Common myeloid progenitor, CD34-positive (primary cell): ENCODE measurements around the gene CFAP20.
"Not testable (repeated sequence)": the region's sequence is repeated elsewhere in the genome, so short reads cannot be mapped to it uniquely, and the experiment has no call there.

ENCODE experiments used
- CTCF ChIA-PET: fragments of 350-600 bp; sonication (Branson Sonifier 250); formaldehyde crosslinking; loops from one replicate; lab custom pipeline; 2021; ENCODE audit warnings: antibody characterized with exemption; lab: Charles Lee
- POLR2A ChIA-PET: fragments of 350-600 bp; sonication (Branson Sonifier 250); formaldehyde crosslinking; loops from one replicate; lab custom pipeline; 2021; ENCODE audit warnings: antibody characterized with exemption; lab: Charles Lee
- DNase-seq, 3 donors: peaks; one replicate each; pipeline versions ENCODE4 v3.0.0 to v3.0.0-alpha.2; 2013
- H3K27ac ChIP-seq, 2 experiments: 1 replicate in 1 of 2; 2 replicates in 1 of 2; pipeline ENCODE4 v1.7.0; 2013; ENCODE audit warnings: inconsistent platforms in 2 of 2, low read length in 2 of 2, mild to moderate bottlenecking in 2 of 2, low read depth in 1 of 2, moderate library complexity in 1 of 2; ENCODE audit not compliant: severe bottlenecking in 2 of 2, insufficient read depth in 1 of 2, poor library complexity in 1 of 2
- H3K27me3 ChIP-seq, 5 experiments: replicated peaks in 2 of 5; 1 replicate in 3 of 5; 2 replicates in 2 of 5; pipeline versions ENCODE4 v1.6.1 to v1.7.0; 2013; ENCODE audit warnings: low read length in 4 of 5, mild to moderate bottlenecking in 2 of 5, moderate library complexity in 2 of 5, inconsistent platforms in 1 of 5; ENCODE audit not compliant: insufficient read depth in 5 of 5, control insufficient read depth in 4 of 5
- H3K36me3 ChIP-seq, 4 experiments: 1 replicate in 2 of 4; 2 replicates in 2 of 4; pipeline versions ENCODE4 v1.6.1 to v1.7.0; 2013; ENCODE audit warnings: low read length in 3 of 4, control low read depth in 1 of 4, mild to moderate bottlenecking in 1 of 4; ENCODE audit not compliant: control insufficient read depth in 4 of 4, insufficient read depth in 4 of 4
- H3K4me1 ChIP-seq, 4 experiments: 1 replicate in 3 of 4; 2 replicates in 1 of 4; pipeline versions ENCODE4 v1.6.1 to v1.7.1; 2013; ENCODE audit warnings: low read length in 3 of 4, mild to moderate bottlenecking in 3 of 4, control low read depth in 1 of 4, inconsistent platforms in 1 of 4, moderate library complexity in 1 of 4; ENCODE audit not compliant: control insufficient read depth in 4 of 4, insufficient read depth in 4 of 4; ENCODE audit errors: control extremely low read depth in 1 of 4
- H3K4me3 ChIP-seq, 7 experiments: 1 replicate in 4 of 7; 2 replicates in 3 of 7; pipeline versions ENCODE4 v1.5.1 to v1.7.0; 2013; ENCODE audit warnings: mild to moderate bottlenecking in 7 of 7, low read length in 6 of 7, moderate library complexity in 6 of 7, inconsistent platforms in 2 of 7, low read depth in 2 of 7, control low read depth in 1 of 7; ENCODE audit not compliant: insufficient read depth in 4 of 7, control insufficient read depth in 1 of 7; ENCODE audit errors: extremely low read depth in 1 of 7
- H3K9me3 ChIP-seq, 5 experiments: 1 replicate in 4 of 5; 2 replicates in 1 of 5; pipeline versions ENCODE4 v1.6.1 to v1.7.1; 2013; ENCODE audit warnings: low read length in 4 of 5, mild to moderate bottlenecking in 2 of 5, inconsistent platforms in 1 of 5, low read depth in 1 of 5, moderate library complexity in 1 of 5; ENCODE audit not compliant: control insufficient read depth in 4 of 5, insufficient read depth in 2 of 5; ENCODE audit errors: control extremely low read depth in 1 of 5
- WGBS: methylation state at CpG from one replicate; pipeline ENCODE4 v1.1.5; 2013; ENCODE audit not compliant: insufficient coverage; 5-methylcytosine and 5-hydroxymethylcytosine counted together

Gene CFAP20

DNA sequence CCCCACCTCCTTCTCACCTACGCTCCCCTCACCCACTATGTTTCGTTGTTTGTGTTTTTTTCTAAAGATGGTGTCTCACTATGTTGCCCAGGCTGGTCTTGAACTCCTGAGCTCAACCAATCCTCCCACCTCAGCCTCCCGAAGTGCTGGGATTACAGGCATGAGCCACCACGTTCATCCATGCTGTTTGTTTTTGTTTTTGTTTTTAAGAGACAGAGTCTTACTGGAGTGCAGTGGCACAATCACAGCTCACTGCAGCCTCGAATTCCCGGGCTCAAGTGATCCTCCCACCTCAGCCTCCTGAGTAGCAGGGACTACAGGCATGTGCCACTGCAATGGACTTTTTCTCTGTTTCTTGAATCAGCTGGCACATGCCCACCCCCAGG is 33.6 kb downstream of the CFAP20 start:
- H3K36me3 ChIP-seq, POLR2A ChIA-PET, H3K4me3 ChIP-seq, DNase-seq, H3K27me3 ChIP-seq, H3K9me3 ChIP-seq, H3K4me1 ChIP-seq, H3K27ac ChIP-seq: not testable (repeated sequence)
- CTCF ChIA-PET, result interaction anchor here (1.2 to 3.7 kb wide), 7 partner anchors 11 to 72 kb away, joined by 3 to 17 read pairs (median 5); no protein-coding TSS in a partner anchor
- whole genome bisulfite sequencing, result 85% methylated on average over 4 of the region's 6 CpGs

DNA sequence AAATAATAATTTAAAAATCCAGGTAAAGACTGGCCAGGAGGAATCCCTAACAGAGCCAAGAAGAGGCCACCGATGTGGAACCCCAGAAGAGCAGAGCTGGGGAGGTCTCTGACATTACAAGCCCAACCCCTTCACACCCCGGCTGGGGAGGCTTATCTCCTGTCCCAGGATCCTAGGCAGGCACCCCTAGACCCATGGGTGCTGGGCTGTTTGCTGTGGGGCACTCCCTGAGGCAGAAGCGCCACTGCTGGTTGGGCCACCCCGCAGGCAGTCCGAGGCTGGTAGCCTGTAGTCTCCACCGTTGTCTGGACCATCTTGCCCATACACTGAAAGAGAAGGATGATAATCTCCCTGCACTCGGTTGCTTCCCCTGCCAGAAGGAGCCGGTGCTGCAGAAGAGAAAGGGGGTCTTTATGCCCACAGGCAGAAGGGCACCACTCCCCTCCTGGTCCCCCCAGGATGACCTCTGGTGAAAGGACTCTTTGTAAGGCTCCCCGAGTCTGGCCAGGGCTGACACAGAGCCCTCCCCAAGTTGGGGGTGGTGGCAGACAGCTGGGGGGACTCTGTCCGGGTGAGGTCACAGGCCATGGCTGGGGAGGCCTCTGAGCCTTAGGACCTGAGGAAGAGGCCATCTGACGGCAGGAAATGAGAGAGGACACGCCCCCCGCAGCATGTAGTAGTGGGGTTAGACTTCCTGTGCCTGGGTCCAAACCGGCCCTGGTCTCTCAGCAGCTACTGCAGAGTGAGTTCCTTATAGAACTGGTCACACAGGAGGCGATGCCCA is 34.2 kb downstream of the CFAP20 start:
- Histone ChIP-seq H3K36me3 (no peaks in the 10 kb centered on the region), H3K4me3 (no peak overlapping the region), H3K9me3 (no peaks in the 10 kb centered on the region), H3K27me3 (no peaks in the 10 kb centered on the region), H3K4me1 (peaks cover 0 to 6% (median 2%) of the 10 kb centered on the region in 4 experiments), H3K27ac (no peak overlapping the region)
- ChIA-PET POLR2A (no interaction called here), CTCF (interaction anchor here (1.2 to 3.7 kb wide), 7 partner anchors 11 to 72 kb away, joined by 3 to 17 read pairs (median 4); no protein-coding TSS in a partner anchor)
- no peak for DNase-seq
- WGBS, result 65% methylated on average over 11 of the region's 15 CpGs

DNA sequence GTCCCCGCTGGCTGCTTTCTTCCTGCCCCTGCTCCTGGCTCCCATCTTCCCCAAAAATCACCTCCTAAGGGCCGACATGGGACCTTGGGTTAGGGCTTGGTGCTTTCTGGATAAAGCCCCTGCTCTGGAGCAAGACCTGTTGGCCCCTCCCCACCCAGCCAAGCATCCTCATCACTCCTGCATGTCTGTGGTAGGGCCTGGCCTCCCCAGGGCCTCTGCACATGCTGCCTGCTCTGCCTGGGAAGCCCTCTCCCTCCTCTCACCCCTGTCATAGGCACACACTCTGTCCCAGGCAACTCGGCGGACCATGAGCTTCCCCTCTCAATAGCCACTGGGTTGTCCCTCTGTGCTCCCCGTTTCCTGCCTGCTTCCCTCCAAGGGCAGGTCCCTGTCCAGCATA is 35.2 kb downstream of the CFAP20 start:
- CTCF ChIA-PET, result interaction anchor here (1.4 kb wide), 1 partner anchor 36 kb away, joined by 3 read pairs; no protein-coding TSS in a partner anchor
- Histone ChIP-seq H3K27me3 (no peaks in the 10 kb centered on the region), H3K27ac (no peak overlapping the region), H3K4me1 (peaks cover 0 to 4% (median 0%) of the 10 kb centered on the region in 4 experiments), H3K4me3 (no peak overlapping the region), H3K36me3 (no peaks in the 10 kb centered on the region), H3K9me3 (no peaks in the 10 kb centered on the region)
- POLR2A ChIA-PET, result no interaction called here
- DNase-seq, result no peak
- 92% methylated on average over 2 of the region's 5 CpGs for WGBS

DNA sequence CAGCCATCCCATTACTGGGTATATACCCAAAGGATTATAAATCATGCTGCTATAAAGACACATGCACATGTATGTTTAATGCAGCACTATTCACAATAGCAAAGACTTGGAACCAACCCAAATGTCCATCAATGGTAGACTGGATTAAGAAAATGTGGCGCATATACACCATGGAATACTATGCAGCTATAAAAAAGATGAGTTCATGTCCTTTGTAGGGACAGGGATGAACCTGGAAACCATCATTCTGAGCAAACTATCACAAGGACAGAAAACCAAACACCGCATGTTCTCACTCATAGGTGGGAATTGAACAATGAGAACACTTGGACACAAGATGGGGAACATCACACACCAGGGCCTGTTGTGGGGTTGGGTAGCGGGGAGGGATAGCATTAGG is 38.8 kb downstream of the CFAP20 start:
- H3K36me3 ChIP-seq, CTCF ChIA-PET, H3K4me3 ChIP-seq, H3K9me3 ChIP-seq, H3K4me1 ChIP-seq, DNase-seq, H3K27ac ChIP-seq, H3K27me3 ChIP-seq: not testable (repeated sequence)
- POLR2A ChIA-PET, result interaction anchor here (0.6 kb wide), 1 partner anchor 21 kb away, joined by 3 read pairs; no protein-coding TSS in a partner anchor
- WGBS, result 100% methylated on average over 1 of the region's 3 CpGs

DNA sequence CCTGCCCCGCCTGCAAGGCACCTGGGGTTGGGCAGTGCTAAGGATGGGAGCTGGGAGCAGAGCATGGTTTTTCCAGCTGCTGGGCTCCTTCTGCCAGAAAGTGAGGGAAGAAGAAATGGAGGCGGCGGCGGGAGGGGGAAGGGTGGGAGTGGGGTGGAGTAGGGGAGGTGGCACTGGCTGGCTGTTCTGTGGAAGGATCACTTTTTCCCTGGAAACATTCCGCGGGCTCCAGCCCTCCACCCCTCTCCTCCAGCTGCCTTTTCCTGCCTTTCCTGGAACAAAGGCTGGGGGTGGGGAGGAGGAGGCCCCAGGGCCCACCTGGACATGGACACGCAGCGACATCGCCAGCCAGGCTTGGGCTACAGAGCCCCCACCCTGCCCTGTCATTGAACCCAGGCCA is 41.1 kb downstream of the CFAP20 start:
- no peak for DNase-seq
- CTCF ChIA-PET, result interaction anchor here (0.9 kb wide), 1 partner anchor 22 kb away, joined by 3 read pairs; no protein-coding TSS in a partner anchor
- Histone ChIP-seq H3K4me1 (no peaks in the 10 kb centered on the region), H3K9me3 (no peaks in the 10 kb centered on the region), H3K4me3 (no peak overlapping the region), H3K27ac (no peak overlapping the region), H3K36me3 (no peaks in the 10 kb centered on the region), H3K27me3 (no peaks in the 10 kb centered on the region)
- POLR2A ChIA-PET, result no interaction called here
- WGBS, result no CpG with 5 or more reads among the region's 9 CpGs

DNA sequence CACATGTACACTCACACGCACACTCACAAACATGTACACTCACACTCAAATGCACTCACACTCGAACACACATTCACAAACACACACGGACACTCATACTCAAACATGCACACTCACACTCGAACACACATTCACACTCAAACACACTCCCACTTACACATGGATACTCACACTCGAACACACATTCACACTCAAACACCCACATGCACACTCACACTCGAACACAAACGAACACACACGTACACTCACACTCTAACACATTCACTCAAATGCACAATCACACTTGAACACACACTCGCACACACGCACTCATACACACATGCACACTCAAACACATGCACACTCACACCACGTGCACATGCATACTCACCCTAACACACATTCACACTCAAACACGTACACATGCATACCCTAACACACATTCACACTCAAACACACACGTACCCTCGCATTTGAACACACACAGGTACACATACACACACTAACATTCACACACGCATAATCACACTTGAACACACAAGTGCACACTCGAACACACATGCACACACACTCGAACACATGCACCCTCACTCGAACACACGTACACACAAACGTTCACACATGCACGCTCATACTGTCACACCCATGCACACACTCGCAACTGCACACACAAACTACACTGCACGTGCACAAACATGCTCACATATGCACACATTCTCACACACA is 41.8 kb downstream of the CFAP20 start:
- Histone ChIP-seq H3K27ac (no peak overlapping the region), H3K4me3 (no peak overlapping the region), H3K4me1 (no peaks in the 10 kb centered on the region), H3K27me3 (no peaks in the 10 kb centered on the region), H3K36me3 (no peaks in the 10 kb centered on the region), H3K9me3 (no peaks in the 10 kb centered on the region)
- DNase-seq, result no peak
- CTCF ChIA-PET, result no interaction called here
- 96% methylated on average over 23 of the region's 23 CpGs for WGBS
- POLR2A ChIA-PET, result no interaction called here
